MM.1S (cell line): ENCODE results near the gene COL5A1.

Experiments used
- EZH2 ChIP-seq: fragments of 300-600 bp; sonication (generic); optimal IDR thresholded peaks from 2 replicates; pipeline ENCODE3; 2017; ENCODE audit warnings: low read depth, mild to moderate bottlenecking, antibody characterized with exemption, low read length, mixed read lengths
- TF ChIP-seq, protein P1 (sequence below): fragments of 300-600 bp; sonication (generic); IDR thresholded peaks from 2 replicates; pipeline ENCODE4 v1.5.1; 2016; ENCODE audit warnings: antibody characterized with exemption, low read length, mixed read lengths

DNA sequence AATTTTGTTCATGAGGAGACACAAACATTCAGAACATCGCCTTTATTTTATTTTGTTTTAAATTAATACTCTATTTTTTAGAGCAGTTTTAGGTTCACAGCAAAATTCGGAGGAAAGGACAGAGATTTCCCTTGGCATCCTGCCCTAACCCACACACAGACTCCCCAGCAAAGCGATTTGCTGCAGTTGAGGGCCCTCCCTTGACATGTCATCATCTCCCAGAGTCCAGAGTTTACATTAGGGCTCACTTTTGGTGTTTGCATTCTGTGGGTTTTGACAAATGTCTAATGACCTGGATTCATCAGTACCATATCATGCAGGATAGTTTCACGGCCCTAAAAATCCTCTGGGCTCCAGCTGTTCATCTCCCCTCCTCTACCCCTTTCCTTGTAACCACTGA is 33.6 kb upstream of the COL5A1 start:
- TF ChIP-seq, protein P1, sequence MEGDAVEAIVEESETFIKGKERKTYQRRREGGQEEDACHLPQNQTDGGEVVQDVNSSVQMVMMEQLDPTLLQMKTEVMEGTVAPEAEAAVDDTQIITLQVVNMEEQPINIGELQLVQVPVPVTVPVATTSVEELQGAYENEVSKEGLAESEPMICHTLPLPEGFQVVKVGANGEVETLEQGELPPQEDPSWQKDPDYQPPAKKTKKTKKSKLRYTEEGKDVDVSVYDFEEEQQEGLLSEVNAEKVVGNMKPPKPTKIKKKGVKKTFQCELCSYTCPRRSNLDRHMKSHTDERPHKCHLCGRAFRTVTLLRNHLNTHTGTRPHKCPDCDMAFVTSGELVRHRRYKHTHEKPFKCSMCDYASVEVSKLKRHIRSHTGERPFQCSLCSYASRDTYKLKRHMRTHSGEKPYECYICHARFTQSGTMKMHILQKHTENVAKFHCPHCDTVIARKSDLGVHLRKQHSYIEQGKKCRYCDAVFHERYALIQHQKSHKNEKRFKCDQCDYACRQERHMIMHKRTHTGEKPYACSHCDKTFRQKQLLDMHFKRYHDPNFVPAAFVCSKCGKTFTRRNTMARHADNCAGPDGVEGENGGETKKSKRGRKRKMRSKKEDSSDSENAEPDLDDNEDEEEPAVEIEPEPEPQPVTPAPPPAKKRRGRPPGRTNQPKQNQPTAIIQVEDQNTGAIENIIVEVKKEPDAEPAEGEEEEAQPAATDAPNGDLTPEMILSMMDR = no peak
- TF ChIP-seq EZH2 = no peak
